Suprapubic skin (tissue), 3 donors: ENCODE measurements around the gene POLR3H.

ENCODE experiments used
- POLR2A ChIP-seq, 2 donors: fragments of 450-650 bp; IDR thresholded peaks; one replicate each; pipeline ENCODE4 v1.6.1; 2017; ENCODE audit warnings: antibody characterized with exemption in 2 of 2, mild to moderate bottlenecking in 2 of 2, moderate library complexity in 2 of 2
- TF ChIP-seq, protein P1 (sequence below), 2 donors: fragments of 200-600 bp in 1 of 2; fragments of 450-650 bp in 1 of 2; sonication (generic) in 1 of 2; IDR thresholded peaks; one replicate each; pipeline ENCODE4 v1.5.1; 2016 to 2019; ENCODE audit warnings: antibody characterized with exemption in 2 of 2, mild to moderate bottlenecking in 1 of 2, moderate library complexity in 1 of 2

DNA sequence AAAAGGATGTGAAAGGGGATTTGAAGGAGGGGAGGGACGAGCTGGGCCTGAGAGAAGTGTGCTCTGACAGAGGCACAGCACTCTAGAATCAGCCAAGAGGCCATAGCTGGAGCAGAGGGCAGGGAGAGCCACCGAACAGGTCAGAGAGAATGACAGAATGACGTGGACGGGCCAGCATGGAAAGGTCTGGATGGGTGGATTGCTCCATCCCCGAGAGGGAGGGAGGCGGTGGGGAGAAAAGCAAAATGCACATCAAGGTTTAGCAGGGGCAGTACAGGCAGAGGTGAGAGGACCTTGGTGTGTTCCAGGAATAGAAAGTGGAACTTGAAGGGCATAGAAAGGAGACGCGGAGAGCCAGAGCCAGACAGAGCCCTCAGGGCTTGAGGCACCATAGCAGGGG is 38.4 kb upstream of the POLR3H start:
- TF ChIP-seq POLR2A (IDR thresholded peaks at IDR 0.05), result no peak
- TF ChIP-seq, protein P1, sequence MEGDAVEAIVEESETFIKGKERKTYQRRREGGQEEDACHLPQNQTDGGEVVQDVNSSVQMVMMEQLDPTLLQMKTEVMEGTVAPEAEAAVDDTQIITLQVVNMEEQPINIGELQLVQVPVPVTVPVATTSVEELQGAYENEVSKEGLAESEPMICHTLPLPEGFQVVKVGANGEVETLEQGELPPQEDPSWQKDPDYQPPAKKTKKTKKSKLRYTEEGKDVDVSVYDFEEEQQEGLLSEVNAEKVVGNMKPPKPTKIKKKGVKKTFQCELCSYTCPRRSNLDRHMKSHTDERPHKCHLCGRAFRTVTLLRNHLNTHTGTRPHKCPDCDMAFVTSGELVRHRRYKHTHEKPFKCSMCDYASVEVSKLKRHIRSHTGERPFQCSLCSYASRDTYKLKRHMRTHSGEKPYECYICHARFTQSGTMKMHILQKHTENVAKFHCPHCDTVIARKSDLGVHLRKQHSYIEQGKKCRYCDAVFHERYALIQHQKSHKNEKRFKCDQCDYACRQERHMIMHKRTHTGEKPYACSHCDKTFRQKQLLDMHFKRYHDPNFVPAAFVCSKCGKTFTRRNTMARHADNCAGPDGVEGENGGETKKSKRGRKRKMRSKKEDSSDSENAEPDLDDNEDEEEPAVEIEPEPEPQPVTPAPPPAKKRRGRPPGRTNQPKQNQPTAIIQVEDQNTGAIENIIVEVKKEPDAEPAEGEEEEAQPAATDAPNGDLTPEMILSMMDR (IDR thresholded peaks at IDR 0.05), result no peak
